PFSK-1 (cell line): ENCODE data around the gene XRCC1.

Experiments
- FOXP2 ChIP-seq: optimal IDR thresholded peaks from 2 replicates; pipeline ENCODE3; 2011; ENCODE audit warnings: borderline replicate concordance, control low read depth, inconsistent platforms; ENCODE audit not compliant: insufficient read depth; ENCODE audit errors: extremely low read length, extremely low read depth
- POLR2AphosphoS5 ChIP-seq: IDR thresholded peaks from 2 replicates; pipeline ENCODE4 v1.6.1; 2012; ENCODE audit warnings: low read depth, mild to moderate bottlenecking, control low read depth, low read length, moderate library complexity
- SIN3A ChIP-seq: IDR thresholded peaks from 2 replicates; pipeline ENCODE4 v1.6.1; 2012; ENCODE audit warnings: mild to moderate bottlenecking, low read length, moderate library complexity, borderline replicate concordance; ENCODE audit not compliant: insufficient read depth
- TAF1 ChIP-seq: IDR thresholded peaks from 2 replicates; pipeline ENCODE4 v1.6.1; 2012; ENCODE audit warnings: low read length, control low read depth, borderline replicate concordance; ENCODE audit not compliant: insufficient read depth
- TF ChIP-seq, protein P1 (sequence below), 2 experiments: IDR thresholded peaks; 2 replicates each; pipeline versions ENCODE4 v1.6.1 to v1.8.0; 2011 to 2012; ENCODE audit warnings: low read depth in 2 of 2, low read length in 2 of 2, control low read depth in 1 of 2, inconsistent platforms in 1 of 2, mild to moderate bottlenecking in 1 of 2, moderate library complexity in 1 of 2; ENCODE audit not compliant: insufficient read depth in 1 of 2

The XRCC1 gene

GRCh38 chr19:43591904-43592772, 16.8 kb upstream of the XRCC1 start:
- TF ChIP-seq POLR2AphosphoS5 (no peak), FOXP2 (no peak), SIN3A (no peak), TAF1 (no peak)
- TF ChIP-seq, protein P1, sequence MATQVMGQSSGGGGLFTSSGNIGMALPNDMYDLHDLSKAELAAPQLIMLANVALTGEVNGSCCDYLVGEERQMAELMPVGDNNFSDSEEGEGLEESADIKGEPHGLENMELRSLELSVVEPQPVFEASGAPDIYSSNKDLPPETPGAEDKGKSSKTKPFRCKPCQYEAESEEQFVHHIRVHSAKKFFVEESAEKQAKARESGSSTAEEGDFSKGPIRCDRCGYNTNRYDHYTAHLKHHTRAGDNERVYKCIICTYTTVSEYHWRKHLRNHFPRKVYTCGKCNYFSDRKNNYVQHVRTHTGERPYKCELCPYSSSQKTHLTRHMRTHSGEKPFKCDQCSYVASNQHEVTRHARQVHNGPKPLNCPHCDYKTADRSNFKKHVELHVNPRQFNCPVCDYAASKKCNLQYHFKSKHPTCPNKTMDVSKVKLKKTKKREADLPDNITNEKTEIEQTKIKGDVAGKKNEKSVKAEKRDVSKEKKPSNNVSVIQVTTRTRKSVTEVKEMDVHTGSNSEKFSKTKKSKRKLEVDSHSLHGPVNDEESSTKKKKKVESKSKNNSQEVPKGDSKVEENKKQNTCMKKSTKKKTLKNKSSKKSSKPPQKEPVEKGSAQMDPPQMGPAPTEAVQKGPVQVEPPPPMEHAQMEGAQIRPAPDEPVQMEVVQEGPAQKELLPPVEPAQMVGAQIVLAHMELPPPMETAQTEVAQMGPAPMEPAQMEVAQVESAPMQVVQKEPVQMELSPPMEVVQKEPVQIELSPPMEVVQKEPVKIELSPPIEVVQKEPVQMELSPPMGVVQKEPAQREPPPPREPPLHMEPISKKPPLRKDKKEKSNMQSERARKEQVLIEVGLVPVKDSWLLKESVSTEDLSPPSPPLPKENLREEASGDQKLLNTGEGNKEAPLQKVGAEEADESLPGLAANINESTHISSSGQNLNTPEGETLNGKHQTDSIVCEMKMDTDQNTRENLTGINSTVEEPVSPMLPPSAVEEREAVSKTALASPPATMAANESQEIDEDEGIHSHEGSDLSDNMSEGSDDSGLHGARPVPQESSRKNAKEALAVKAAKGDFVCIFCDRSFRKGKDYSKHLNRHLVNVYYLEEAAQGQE (IDR thresholded peaks at IDR 0.05; ENCODE audit: insufficient read depth in 1 of 2, low read depth in 2 of 2, low read length in 2 of 2): no peak

GRCh38 chr19:43589678-43590077, 14.4 kb upstream of the XRCC1 start:
- TF ChIP-seq TAF1: no peak
- TF ChIP-seq, protein P1 (IDR thresholded peaks at IDR 0.05; ENCODE audit: insufficient read depth in 1 of 2, low read depth in 2 of 2, low read length in 2 of 2): no peak
- TF ChIP-seq POLR2AphosphoS5: no peak
- no peak for TF ChIP-seq FOXP2
- no peak for TF ChIP-seq SIN3A

DNA sequence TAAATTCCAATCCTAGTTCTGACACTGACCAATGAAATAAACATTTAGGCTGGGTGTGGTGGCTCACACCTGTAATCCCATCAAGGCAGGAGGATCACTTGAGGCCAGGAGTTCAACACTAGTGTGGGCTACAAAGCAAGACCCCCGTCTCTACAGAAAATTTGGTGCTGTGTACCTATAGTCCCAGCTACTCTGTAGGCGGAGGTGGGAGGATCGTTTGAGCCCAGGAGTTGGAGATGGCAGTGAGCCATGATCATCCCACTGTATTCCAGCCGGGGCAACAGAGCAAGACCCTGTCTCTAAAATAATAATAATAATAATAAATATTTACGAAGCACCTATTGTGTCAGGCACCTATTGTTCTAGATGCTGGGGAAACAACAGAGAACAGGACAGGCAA, 13.9 kb upstream of the XRCC1 start:
- TF ChIP-seq POLR2AphosphoS5 (no peak), FOXP2 (no peak), SIN3A (no peak), TAF1 (no peak)
- TF ChIP-seq, protein P1 (IDR thresholded peaks at IDR 0.05; ENCODE audit: insufficient read depth in 1 of 2, low read depth in 2 of 2, low read length in 2 of 2): no peak

DNA sequence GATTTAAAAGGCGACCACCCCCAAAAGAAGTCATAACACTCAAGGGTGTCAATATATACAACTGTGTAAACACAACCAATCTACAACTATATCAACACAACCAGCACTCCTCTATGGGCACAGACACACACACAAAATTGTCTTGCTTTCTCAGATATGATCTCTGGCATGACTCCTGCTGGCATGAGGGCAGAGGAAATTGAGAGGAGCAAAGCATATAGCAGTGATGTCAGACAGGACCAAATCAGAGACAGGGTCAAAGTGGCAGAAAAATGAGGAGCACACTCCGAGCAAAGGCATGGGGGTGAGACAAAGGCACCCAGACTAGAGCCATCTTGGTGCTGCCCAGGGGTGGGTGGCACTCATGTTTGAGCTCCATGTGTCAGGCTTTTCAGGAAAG, 11.0 kb upstream of the XRCC1 start:
- TF ChIP-seq, protein P1 (IDR thresholded peaks at IDR 0.05; ENCODE audit: insufficient read depth in 1 of 2, low read depth in 2 of 2, low read length in 2 of 2): no peak
- TF ChIP-seq SIN3A (no peak), FOXP2 (no peak), TAF1 (no peak), POLR2AphosphoS5 (no peak)
